CMK (cell line): ENCODE measurements around the gene TTC39C.
"Not testable (repeated sequence)": the region's sequence is repeated elsewhere in the genome, so short reads cannot be mapped to it uniquely, and the experiment has no call there.

Experiments used
- DNase-seq: peaks from one replicate; pipeline ENCODE4 v3.0.0-alpha.2; 2010; ENCODE audit warnings: low read depth

Gene TTC39C

GRCh38 chr18:24018299-24018886 lies 3.8 kb downstream of the TTC39C start:
- no peak for DNase-seq

- DNase-seq: no peak
Measured at GRCh38 chr18:24019641-24020331, 5.2 kb downstream of the TTC39C start.

- DNase-seq: no peak
Measured at GRCh38 chr18:24021505-24021904, 7.0 kb downstream of the TTC39C start.

- no peak for DNase-seq
Measured at GRCh38 chr18:24022161-24022560, 7.6 kb downstream of the TTC39C start.

- no peak for DNase-seq
Measured at GRCh38 chr18:24023185-24023814, 8.7 kb downstream of the TTC39C start.

GRCh38 chr18:24024425-24024824 lies 9.9 kb downstream of the TTC39C start:
- no peak for DNase-seq

- no peak for DNase-seq
Measured at GRCh38 chr18:24026457-24026856, 11.9 kb downstream of the TTC39C start.

GRCh38 chr18:24027156-24027827 lies 12.7 kb downstream of the TTC39C start:
- no peak for DNase-seq

GRCh38 chr18:24028946-24029345 lies 14.4 kb downstream of the TTC39C start:
- not testable (repeated sequence) for DNase-seq

- no peak for DNase-seq
Measured at GRCh38 chr18:24031318-24031717, 16.8 kb downstream of the TTC39C start.

- DNase-seq: no peak
Measured at GRCh38 chr18:24031916-24032315, 17.4 kb downstream of the TTC39C start.

GRCh38 chr18:24033641-24034412 lies 19.3 kb downstream of the TTC39C start:
- DNase-seq: no peak

GRCh38 chr18:24035316-24035715 lies 20.8 kb downstream of the TTC39C start:
- no peak for DNase-seq

- DNase-seq: no peak
Measured at GRCh38 chr18:24039671-24040070, 25.1 kb downstream of the TTC39C start.

GRCh38 chr18:24041691-24042090 lies 27.1 kb downstream of the TTC39C start:
- DNase-seq: no peak

- no peak for DNase-seq
Measured at GRCh38 chr18:24043403-24043802, 28.8 kb downstream of the TTC39C start.

GRCh38 chr18:24048261-24048660 lies 33.7 kb downstream of the TTC39C start:
- no peak for DNase-seq

- DNase-seq: no peak
Measured at GRCh38 chr18:24049142-24049541, 34.6 kb downstream of the TTC39C start.

- no peak for DNase-seq
Measured at GRCh38 chr18:24051031-24051947, 36.7 kb downstream of the TTC39C start.

- no peak for DNase-seq
Measured at GRCh38 chr18:24052053-24052452, 37.5 kb downstream of the TTC39C start.

GRCh38 chr18:24053211-24053610 lies 38.7 kb downstream of the TTC39C start:
- DNase-seq: no peak
